H1 (cell line): Measurements from ENCODE around the gene MYL5. TPM values are rescaled to one million over a fixed set of nuclear protein-coding genes. Genes with fewer than 3 reads are reported as not detected.

Experiments used
- CTCF ChIA-PET: fragments of 300-600 bp; sonication (Branson Sonifier 250); formaldehyde crosslinking; loops from one replicate; lab custom pipeline; 2021; ENCODE audit not compliant: partially characterized antibody; lab: Charles Lee
- POLR2A ChIA-PET: fragments of 300-600 bp; sonication (Branson Sonifier 250); formaldehyde crosslinking; loops from one replicate; lab custom pipeline; 2021; ENCODE audit warnings: inconsistent platforms; ENCODE audit not compliant: partially characterized antibody; lab: Charles Lee
- DNase-seq, 2 experiments: peaks; one replicate each; pipeline versions ENCODE4 v3.0.0 to v3.0.0-alpha.2; 2010 to 2022; ENCODE audit warnings: low spot score in 2 of 2, low read depth in 1 of 2, mixed read lengths in 1 of 2
- FAIRE-seq: peaks from 2 replicates; lab custom pipeline; 2011; peaks lifted over from hg19 to GRCh38; lab: Jason Lieb, UNC
- H2AFZ ChIP-seq: 2 replicates; pipeline ENCODE4 v1.8.1; 2012; ENCODE audit warnings: low read length, inconsistent platforms
- H2AK5ac ChIP-seq: 2 replicates; pipeline ENCODE4 v1.6.1; 2013; ENCODE audit warnings: low read depth, low read length
- H2BK120ac ChIP-seq: replicated peaks from 2 replicates; pipeline ENCODE3; 2013; ENCODE audit warnings: low read depth, low read length, inconsistent platforms
- H2BK12ac ChIP-seq: 2 replicates; pipeline ENCODE4 v1.6.1; 2013; ENCODE audit warnings: low read depth, low read length
- H2BK15ac ChIP-seq: 2 replicates; pipeline ENCODE4 v1.6.1; 2013; ENCODE audit warnings: low read length
- H2BK20ac ChIP-seq: 2 replicates; pipeline ENCODE4 v1.6.1; 2013; ENCODE audit warnings: low read length
- H2BK5ac ChIP-seq: 2 replicates; pipeline ENCODE4 v1.6.1; 2013; ENCODE audit warnings: low read depth, low read length
- H3K14ac ChIP-seq: 2 replicates; pipeline ENCODE4 v1.6.1; 2013; ENCODE audit warnings: inconsistent platforms; ENCODE audit not compliant: insufficient read length
- H3K18ac ChIP-seq: 2 replicates; pipeline ENCODE4 v1.6.1; 2013; ENCODE audit warnings: low read length; ENCODE audit errors: extremely low read depth
- H3K23ac ChIP-seq: 2 replicates; pipeline ENCODE4 v1.6.1; 2013; ENCODE audit warnings: inconsistent platforms; ENCODE audit not compliant: insufficient read length
- H3K23me2 ChIP-seq: 2 replicates; pipeline ENCODE4 v1.6.1; 2013; ENCODE audit warnings: low read depth, low read length
- H3K27ac ChIP-seq: 2 replicates; pipeline ENCODE4 v1.6.1; 2011; ENCODE audit warnings: low read depth, low read length, inconsistent platforms
- H3K27me3 ChIP-seq, 4 experiments: replicated peaks in 1 of 4; 1 replicate in 1 of 4; 2 replicates in 3 of 4; pipeline versions ENCODE4 v1.6.1 to v1.8.1; 2011 to 2013; ENCODE audit warnings: low read length in 3 of 4, mild to moderate bottlenecking in 3 of 4, inconsistent platforms in 2 of 4, mixed read lengths in 2 of 4, moderate library complexity in 1 of 4; ENCODE audit not compliant: control insufficient read depth in 3 of 4, insufficient read depth in 3 of 4; ENCODE audit errors: extremely low read depth in 1 of 4
- H3K36me3 ChIP-seq, 4 experiments: 2 replicates each; pipeline versions ENCODE4 v1.6.1 to v1.8.1; 2011 to 2013; ENCODE audit warnings: mild to moderate bottlenecking in 4 of 4, low read length in 3 of 4, moderate library complexity in 2 of 4, control low read depth in 1 of 4, inconsistent platforms in 1 of 4; ENCODE audit not compliant: insufficient read depth in 4 of 4, control insufficient read depth in 2 of 4
- H3K4ac ChIP-seq: replicated peaks from 2 replicates; pipeline ENCODE3; 2013; ENCODE audit warnings: low read length, low read depth, mixed read lengths, inconsistent platforms; ENCODE audit not compliant: insufficient read length
- H3K4me1 ChIP-seq, 4 experiments: replicated peaks in 1 of 4; 1 replicate in 1 of 4; 2 replicates in 3 of 4; pipeline versions ENCODE4 v1.6.1 to v1.8.1; 2011 to 2013; ENCODE audit warnings: low read length in 3 of 4, inconsistent platforms in 2 of 4, mixed read lengths in 1 of 4; ENCODE audit not compliant: insufficient read depth in 4 of 4, control insufficient read depth in 3 of 4
- H3K4me2 ChIP-seq, 2 experiments: 2 replicates each; pipeline versions ENCODE4 v1.6.1 to v1.8.1; 2011 to 2013; ENCODE audit warnings: low read depth in 2 of 2, low read length in 2 of 2, control low read depth in 1 of 2, inconsistent platforms in 1 of 2, mild to moderate bottlenecking in 1 of 2; ENCODE audit not compliant: insufficient read depth in 1 of 2
- H3K4me3 ChIP-seq, 4 experiments: fragments of 200-600, 300-600 bp in 1 of 4; sonication (generic), shearing (Covaris generic), sonication (Bioruptor Twin) in 1 of 4; 2 replicates each; pipeline versions ENCODE4 v1.5.1 to v1.8.1; 2011 to 2016; ENCODE audit warnings: low read length in 4 of 4, low read depth in 3 of 4, control low read depth in 2 of 4, inconsistent platforms in 2 of 4, mild to moderate bottlenecking in 2 of 4, mixed read lengths in 1 of 4, moderate library complexity in 1 of 4; ENCODE audit not compliant: insufficient read depth in 2 of 4; ENCODE audit errors: extremely low read depth in 1 of 4
- H3K56ac ChIP-seq: replicated peaks from 2 replicates; pipeline ENCODE3; 2013; ENCODE audit warnings: low read depth, mild to moderate bottlenecking, mixed read lengths, low read length, inconsistent platforms; ENCODE audit not compliant: insufficient read length
- H3K79me1 ChIP-seq: 2 replicates; pipeline ENCODE4 v1.6.1; 2013; ENCODE audit warnings: low read depth, low read length, control low read depth
- H3K79me2 ChIP-seq, 2 experiments: 2 replicates each; pipeline versions ENCODE4 v1.6.1 to v1.8.1; 2012 to 2013; ENCODE audit warnings: low read length in 2 of 2, mild to moderate bottlenecking in 2 of 2, inconsistent platforms in 1 of 2; ENCODE audit not compliant: insufficient read depth in 2 of 2, control insufficient read depth in 1 of 2
- H3K9ac ChIP-seq, 4 experiments: replicated peaks in 1 of 4; 1 replicate in 1 of 4; 2 replicates in 3 of 4; pipeline versions ENCODE4 v1.6.1 to v1.8.1; 2011 to 2013; ENCODE audit warnings: low read depth in 3 of 4, low read length in 3 of 4, control low read depth in 2 of 4, mild to moderate bottlenecking in 2 of 4, moderate library complexity in 2 of 4, inconsistent platforms in 1 of 4; ENCODE audit errors: extremely low read depth in 1 of 4
- H3K9me3 ChIP-seq, 2 experiments: 2 replicates each; pipeline versions ENCODE4 v1.6.1 to v1.8.1; 2012 to 2013; ENCODE audit warnings: mild to moderate bottlenecking in 2 of 2, moderate library complexity in 2 of 2, control low read depth in 1 of 2, inconsistent platforms in 1 of 2, low read depth in 1 of 2, low read length in 1 of 2, mixed read lengths in 1 of 2; ENCODE audit not compliant: insufficient read depth in 2 of 2
- H4K20me1 ChIP-seq, 2 experiments: replicated peaks in 1 of 2; 2 replicates each; pipeline versions ENCODE3 to v1.8.1; 2011 to 2013; ENCODE audit warnings: inconsistent platforms in 2 of 2, low read length in 2 of 2, mild to moderate bottlenecking in 1 of 2; ENCODE audit not compliant: insufficient read depth in 2 of 2, control insufficient read depth in 1 of 2
- H4K5ac ChIP-seq: 2 replicates; pipeline ENCODE4 v1.6.1; 2013; ENCODE audit warnings: low read length, low read depth, mixed read lengths, inconsistent platforms; ENCODE audit not compliant: insufficient read length
- H4K8ac ChIP-seq: 2 replicates; pipeline ENCODE4 v1.8.0; 2013; ENCODE audit warnings: mild to moderate bottlenecking, moderate library complexity, low read length, inconsistent platforms; ENCODE audit not compliant: insufficient read depth; ENCODE audit errors: extremely low read depth
- H4K91ac ChIP-seq: replicated peaks from 2 replicates; pipeline ENCODE3; 2013; ENCODE audit warnings: low read length, mixed read lengths, inconsistent platforms; ENCODE audit not compliant: insufficient read length
- BACH1 ChIP-seq: IDR thresholded peaks from 2 replicates; pipeline ENCODE4 v1.6.1; 2012; ENCODE audit warnings: low read length, improper control_type of control experiment
- CHD2 ChIP-seq: IDR thresholded peaks from 2 replicates; pipeline ENCODE4 v1.6.1; 2012; ENCODE audit warnings: low read length, improper control_type of control experiment
- CREB1 ChIP-seq: IDR thresholded peaks from 2 replicates; pipeline ENCODE4 v1.6.1; 2012; ENCODE audit warnings: inconsistent platforms
- GABPA ChIP-seq: IDR thresholded peaks from 2 replicates; pipeline ENCODE4 v1.6.1; 2011; ENCODE audit warnings: mild to moderate bottlenecking, low read length, moderate library complexity, borderline replicate concordance; ENCODE audit not compliant: insufficient read depth
- KDM4A ChIP-seq: IDR thresholded peaks from one replicate; pipeline ENCODE4 v1.7.1; 2012; ENCODE audit warnings: low read depth, mild to moderate bottlenecking, moderate library complexity, low read length, inconsistent platforms; ENCODE audit not compliant: severe bottlenecking
- NANOG ChIP-seq: IDR thresholded peaks from 2 replicates; pipeline ENCODE4 v1.6.1; 2011; ENCODE audit warnings: low read length, low read depth, mild to moderate bottlenecking, inconsistent platforms; ENCODE audit not compliant: insufficient read depth, poor library complexity, severe bottlenecking
- POU5F1 ChIP-seq: IDR thresholded peaks from 2 replicates; pipeline ENCODE4 v1.6.1; 2011; ENCODE audit warnings: low read depth, mild to moderate bottlenecking, low read length, moderate library complexity
- RNF2 ChIP-seq: fragments of 200-900, 300-1000 bp; sonication (generic); IDR thresholded peaks from 2 replicates; pipeline ENCODE4 v1.7.1; 2016; ENCODE audit warnings: borderline replicate concordance, low read depth, mild to moderate bottlenecking, antibody characterized with exemption, low read length; ENCODE audit not compliant: poor library complexity, severe bottlenecking; ENCODE audit errors: missing control alignments
- RXRA ChIP-seq: IDR thresholded peaks from 2 replicates; pipeline ENCODE4 v1.6.1; 2011; ENCODE audit warnings: low read depth, mild to moderate bottlenecking, low read length, moderate library complexity; ENCODE audit not compliant: insufficient read depth
- WGBS, 2 experiments: shearing (Covaris generic) in 1 of 2; methylation state at CpG; one replicate each; pipeline versions ENCODE4 v1.1.6 to v1.1.7; 2013 to 2015; ENCODE audit warnings: low lambda C conversion rate in 2 of 2, mixed read lengths in 2 of 2, inconsistent platforms in 1 of 2, low coverage in 1 of 2, missing lambda C conversion rate in 1 of 2; ENCODE audit not compliant: insufficient replicate concordance in 2 of 2, insufficient coverage in 1 of 2, insufficient read length in 1 of 2; ENCODE audit errors: extremely low coverage in 1 of 2, missing lambda C conversion rate in 1 of 2; 5-methylcytosine and 5-hydroxymethylcytosine counted together
- polyA plus RNA-seq, 7 experiments: library from polyadenylated mRNA; depleted of rRNA in 3 of 7; stranded (reverse) in 5 of 7; unstranded in 2 of 7; fragments of >200 nt in 5 of 7; fragments of 200-250 nt in 2 of 7; gene quantifications; 1 replicate in 5 of 7; 2 replicates in 1 of 7; 4 replicates in 1 of 7; pipeline versions ENCODE4 v1.2.1 to v1.2.3, GENCODE V29; 2011 to 2013; ENCODE audit warnings: missing spikeins in 2 of 7, mixed read lengths in 2 of 7
- total RNA-seq: library from RNA; stranded (reverse); fragmentation: NEBNext Ultra II Directional; extraction: Animal tissue kit (Norgen Biotek cat#: 25700); gene quantifications from 2 replicates; pipeline ENCODE4 v1.2.1, GENCODE V29; 2021

MYL5 gene
- total and polyA plus RNA-seq, 2 of the 8 experiments (the other 6 are each of a cell fraction or from before 2014, with no cell fraction given), result 5.7 to 6.8 TPM

- no peak overlapping the region for H4K91ac ChIP-seq
- CTCF ChIA-PET, result interaction anchor here (0.6 to 5.2 kb wide), 3 partner anchors 11 to 142 kb away, joined by 3 to 65 read pairs (median 3); no protein-coding TSS in a partner anchor
- DNase-seq, result no peak
- no peak overlapping the region for H3K18ac ChIP-seq
- no peak for FAIRE-seq
- no peak overlapping the region for H3K4ac ChIP-seq
- H3K4me3 ChIP-seq, result no peak overlapping the region
- peaks cover 3% of the 10 kb centered on the region; the same call in 1 of the 2 replicates for H3K79me1 ChIP-seq
- no peak for TF ChIP-seq CREB1
- TF ChIP-seq POU5F1, result no peak
- TF ChIP-seq NANOG, result no peak
- no peak for TF ChIP-seq CHD2
- no peak for TF ChIP-seq RXRA
- no peak for TF ChIP-seq RNF2
- no peak for TF ChIP-seq BACH1
- TF ChIP-seq KDM4A, result no peak
- no peak for TF ChIP-seq GABPA
- H2AK5ac ChIP-seq, result no peak overlapping the region
- H2BK5ac ChIP-seq, result no peak overlapping the region
- 80% methylated on average over 7 of the region's 7 CpGs; no CpG with 5 or more reads in 1 of the 2 experiments for WGBS, 2 experiments
- peaks cover 0 to 3% of the 10 kb centered on the region in 2 experiments for H4K20me1 ChIP-seq
- no peak overlapping the region for H2AFZ ChIP-seq
- no peak overlapping the region for H2BK120ac ChIP-seq
- H3K9me3 ChIP-seq, result no peaks in the 10 kb centered on the region
- no peak overlapping the region for H3K4me2 ChIP-seq
- POLR2A ChIA-PET, result interaction anchor here (0.5 to 0.9 kb wide), 3 partner anchors 9 to 375 kb away, joined by 3 read pairs; no protein-coding TSS in a partner anchor
- H2BK15ac ChIP-seq, result no peak overlapping the region
- no peak overlapping the region for H2BK20ac ChIP-seq
- H3K27me3 ChIP-seq, result peaks cover 0 to 5% (median 3%) of the 10 kb centered on the region in 4 experiments; a peak in 3 of 7 replicates
- H3K56ac ChIP-seq, result no peak overlapping the region
- H3K14ac ChIP-seq, result no peak overlapping the region
- no peak overlapping the region for H3K27ac ChIP-seq
- H3K23ac ChIP-seq, result no peak overlapping the region
- peaks cover 0 to 8% (median 5%) of the 10 kb centered on the region in 4 experiments; a peak in 5 of 7 replicates for H3K4me1 ChIP-seq
- peaks cover 10% of the 10 kb centered on the region; the same call in 1 of the 2 replicates for H3K23me2 ChIP-seq
- H3K36me3 ChIP-seq, result no peaks in the 10 kb centered on the region
- H3K79me2 ChIP-seq, result peaks cover 0 to 13% of the 10 kb centered on the region in 2 experiments; a peak in 2 of 4 replicates
- no peak overlapping the region for H4K5ac ChIP-seq
- H2BK12ac ChIP-seq, result no peak overlapping the region
- no peak overlapping the region for H3K9ac ChIP-seq
- H4K8ac ChIP-seq, result no peak overlapping the region
These were observed 28.3 kb downstream of the MYL5 start for GRCh38 chr4:702618-703048.
